ENCODE measurements around the gene MAP1B.
A peak's percentile ranks its signal among the peaks of the same experiment; 100 is the strongest.

MAP1B gene

GRCh38 chr5:72199681-72200080 lies 92.4 kb downstream of the MAP1B start:
- peaks cover 48% of the 10 kb centered on the region for H3K79me1 ChIP-seq (replicated peaks; ENCODE audit: low read length, poor library complexity, severe bottlenecking)
- no peak overlapping the region for H3K4me2 ChIP-seq (ENCODE audit: low read length, poor library complexity, severe bottlenecking)
- H3K36me3 ChIP-seq (ENCODE audit: control insufficient read depth in 1 of 2, insufficient read depth in 2 of 2, low read depth in 1 of 2, low read length in 2 of 2), result peaks cover 57 to 99% of the 10 kb centered on the region in 2 experiments
- no peaks in the 10 kb centered on the region for H3K27me3 ChIP-seq (ENCODE audit: control insufficient read depth in 1 of 2, insufficient read depth in 1 of 2, low read length in 2 of 2)
- H3K27ac ChIP-seq (ENCODE audit: low read length, poor library complexity, severe bottlenecking), result no peak overlapping the region
- H3K4ac ChIP-seq (ENCODE audit: low read depth in 1 of 2, low read length in 2 of 2), result no peak overlapping the region
- no peak overlapping the region for H2AFZ ChIP-seq (ENCODE audit: low read depth, low read length)
- no peak overlapping the region for H2BK5ac ChIP-seq (ENCODE audit: low read depth, low read length, poor library complexity, severe bottlenecking)
- H3K14ac ChIP-seq (ENCODE audit: low read length in 2 of 2), result no peak overlapping the region
- no peak overlapping the region for H3K9ac ChIP-seq (ENCODE audit: low read length)
- no peak overlapping the region for H2AK5ac ChIP-seq (ENCODE audit: low read length, severe bottlenecking)
- no peak overlapping the region for H3K4me3 ChIP-seq (ENCODE audit: insufficient read depth in 1 of 2, low read depth in 1 of 2, low read length in 2 of 2)
- no peak overlapping the region for H4K91ac ChIP-seq (ENCODE audit: low read length)
- H3K4me1 ChIP-seq (ENCODE audit: control insufficient read depth, insufficient read depth, low read depth, low read length), result no peaks in the 10 kb centered on the region
- no peak for DNase-seq
- WGBS, result 98% methylated on average over 15 of the region's 15 CpGs
- no peak overlapping the region for H3K23ac ChIP-seq (ENCODE audit: low read length in 2 of 2)
- no peak overlapping the region for H2BK12ac ChIP-seq (ENCODE audit: low read length in 2 of 2)
- H4K8ac ChIP-seq (ENCODE audit: low read length), result no peak overlapping the region
- H2BK15ac ChIP-seq (ENCODE audit: low read depth, poor library complexity, severe bottlenecking), result no peak overlapping the region
- no peak overlapping the region for H2BK120ac ChIP-seq (ENCODE audit: low read depth, low read length)
- no peak overlapping the region for H3K18ac ChIP-seq (ENCODE audit: low read depth in 1 of 2, low read length in 2 of 2)
- H3K9me3 ChIP-seq (ENCODE audit: control insufficient read depth, low read length), result no peaks in the 10 kb centered on the region

GRCh38 chr5:72202331-72202825 lies 95.1 kb downstream of the MAP1B start:
- H3K9me3 ChIP-seq (ENCODE audit: control insufficient read depth, low read length), result no peaks in the 10 kb centered on the region
- no peak overlapping the region for H2BK15ac ChIP-seq (ENCODE audit: low read depth, poor library complexity, severe bottlenecking)
- no peak overlapping the region for H2AFZ ChIP-seq (ENCODE audit: low read depth, low read length)
- DNase-seq, result no peak
- H4K8ac ChIP-seq (ENCODE audit: low read length), result no peak overlapping the region
- no peak overlapping the region for H3K18ac ChIP-seq (ENCODE audit: low read depth in 1 of 2, low read length in 2 of 2)
- H3K23ac ChIP-seq (ENCODE audit: low read length in 2 of 2), result no peak overlapping the region
- H2AK5ac ChIP-seq (ENCODE audit: low read length, severe bottlenecking), result no peak overlapping the region
- H3K9ac ChIP-seq (ENCODE audit: low read length), result no peak overlapping the region
- no peak overlapping the region for H2BK120ac ChIP-seq (ENCODE audit: low read depth, low read length)
- no peak overlapping the region for H2BK5ac ChIP-seq (ENCODE audit: low read depth, low read length, poor library complexity, severe bottlenecking)
- no peak overlapping the region for H3K14ac ChIP-seq (ENCODE audit: low read length in 2 of 2)
- no peak overlapping the region for H3K27ac ChIP-seq (ENCODE audit: low read length, poor library complexity, severe bottlenecking)
- peaks cover 40 to 99% of the 10 kb centered on the region in 2 experiments for H3K36me3 ChIP-seq (ENCODE audit: control insufficient read depth in 1 of 2, insufficient read depth in 2 of 2, low read depth in 1 of 2, low read length in 2 of 2)
- no peak overlapping the region for H3K4me3 ChIP-seq (ENCODE audit: insufficient read depth in 1 of 2, low read depth in 1 of 2, low read length in 2 of 2)
- H3K27me3 ChIP-seq (ENCODE audit: control insufficient read depth in 1 of 2, insufficient read depth in 1 of 2, low read length in 2 of 2), result no peaks in the 10 kb centered on the region
- no peak overlapping the region for H2BK12ac ChIP-seq (ENCODE audit: low read length in 2 of 2)
- peaks cover 35% of the 10 kb centered on the region for H3K79me1 ChIP-seq (replicated peaks; ENCODE audit: low read length, poor library complexity, severe bottlenecking)
- no peak overlapping the region for H4K91ac ChIP-seq (ENCODE audit: low read length)
- H3K4ac ChIP-seq (ENCODE audit: low read depth in 1 of 2, low read length in 2 of 2), result no peak overlapping the region
- H3K4me2 ChIP-seq (ENCODE audit: low read length, poor library complexity, severe bottlenecking), result no peak overlapping the region
- H3K4me1 ChIP-seq (ENCODE audit: control insufficient read depth, insufficient read depth, low read depth, low read length), result no peaks in the 10 kb centered on the region
- WGBS, result 100% methylated on average over 1 of the region's 3 CpGs

GRCh38 chr5:72203251-72203845 lies 96.1 kb downstream of the MAP1B start:
- H3K4me3 ChIP-seq (ENCODE audit: insufficient read depth in 1 of 2, low read depth in 1 of 2, low read length in 2 of 2), result no peak overlapping the region
- no peak overlapping the region for H2BK5ac ChIP-seq (ENCODE audit: low read depth, low read length, poor library complexity, severe bottlenecking)
- H2BK12ac ChIP-seq (ENCODE audit: low read length in 2 of 2), result no peak overlapping the region
- peaks cover 28% of the 10 kb centered on the region for H3K79me1 ChIP-seq (replicated peaks; ENCODE audit: low read length, poor library complexity, severe bottlenecking)
- no peak overlapping the region for H3K4ac ChIP-seq (ENCODE audit: low read depth in 1 of 2, low read length in 2 of 2)
- no peak overlapping the region for H3K14ac ChIP-seq (ENCODE audit: low read length in 2 of 2)
- peak overlapping the region; percentile 6 for H3K27ac ChIP-seq (ENCODE audit: low read length, poor library complexity, severe bottlenecking)
- WGBS, result 85% methylated on average over 8 of the region's 8 CpGs
- H3K4me1 ChIP-seq (ENCODE audit: control insufficient read depth, insufficient read depth, low read depth, low read length), result no peaks in the 10 kb centered on the region
- no peak overlapping the region for H2AK5ac ChIP-seq (ENCODE audit: low read length, severe bottlenecking)
- H3K18ac ChIP-seq (ENCODE audit: low read depth in 1 of 2, low read length in 2 of 2), result no peak overlapping the region
- no peak overlapping the region for H2AFZ ChIP-seq (ENCODE audit: low read depth, low read length)
- H3K36me3 ChIP-seq (ENCODE audit: control insufficient read depth in 1 of 2, insufficient read depth in 2 of 2, low read depth in 1 of 2, low read length in 2 of 2), result peaks cover 33 to 99% of the 10 kb centered on the region in 2 experiments
- no peak overlapping the region for H4K8ac ChIP-seq (ENCODE audit: low read length)
- DNase-seq, result peak; percentile 51
- H3K23ac ChIP-seq (ENCODE audit: low read length in 2 of 2), result no peak overlapping the region
- no peaks in the 10 kb centered on the region for H3K9me3 ChIP-seq (ENCODE audit: control insufficient read depth, low read length)
- H3K27me3 ChIP-seq (ENCODE audit: control insufficient read depth in 1 of 2, insufficient read depth in 1 of 2, low read length in 2 of 2), result no peaks in the 10 kb centered on the region
- no peak overlapping the region for H4K91ac ChIP-seq (ENCODE audit: low read length)
- H3K4me2 ChIP-seq (ENCODE audit: low read length, poor library complexity, severe bottlenecking), result no peak overlapping the region
- no peak overlapping the region for H2BK15ac ChIP-seq (ENCODE audit: low read depth, poor library complexity, severe bottlenecking)
- H3K9ac ChIP-seq (ENCODE audit: low read length), result no peak overlapping the region
- no peak overlapping the region for H2BK120ac ChIP-seq (ENCODE audit: low read depth, low read length)

GRCh38 chr5:72204946-72205345 lies 97.7 kb downstream of the MAP1B start:
- no peak overlapping the region for H3K23ac ChIP-seq (ENCODE audit: low read length in 2 of 2)
- peak; percentile 28 for DNase-seq
- no peak overlapping the region for H2BK5ac ChIP-seq (ENCODE audit: low read depth, low read length, poor library complexity, severe bottlenecking)
- H2BK15ac ChIP-seq (ENCODE audit: low read depth, poor library complexity, severe bottlenecking), result no peak overlapping the region
- H3K79me1 ChIP-seq (replicated peaks; ENCODE audit: low read length, poor library complexity, severe bottlenecking), result peaks cover 13% of the 10 kb centered on the region
- H4K8ac ChIP-seq (ENCODE audit: low read length), result no peak overlapping the region
- H4K91ac ChIP-seq (ENCODE audit: low read length), result no peak overlapping the region
- H3K4me3 ChIP-seq (ENCODE audit: insufficient read depth in 1 of 2, low read depth in 1 of 2, low read length in 2 of 2), result no peak overlapping the region
- H2AK5ac ChIP-seq (ENCODE audit: low read length, severe bottlenecking), result no peak overlapping the region
- WGBS, result 100% methylated on average over 1 of the region's 1 CpG
- H3K27me3 ChIP-seq (ENCODE audit: control insufficient read depth in 1 of 2, insufficient read depth in 1 of 2, low read length in 2 of 2), result no peaks in the 10 kb centered on the region
- H3K4me1 ChIP-seq (ENCODE audit: control insufficient read depth, insufficient read depth, low read depth, low read length), result peaks cover 5% of the 10 kb centered on the region
- peaks cover 19 to 95% of the 10 kb centered on the region in 2 experiments for H3K36me3 ChIP-seq (ENCODE audit: control insufficient read depth in 1 of 2, insufficient read depth in 2 of 2, low read depth in 1 of 2, low read length in 2 of 2)
- H2BK12ac ChIP-seq (ENCODE audit: low read length in 2 of 2), result no peak overlapping the region
- peak overlapping the region; percentile 53 for H3K27ac ChIP-seq (ENCODE audit: low read length, poor library complexity, severe bottlenecking)
- no peak overlapping the region for H3K4ac ChIP-seq (ENCODE audit: low read depth in 1 of 2, low read length in 2 of 2)
- H2BK120ac ChIP-seq (ENCODE audit: low read depth, low read length), result no peak overlapping the region
- no peaks in the 10 kb centered on the region for H3K9me3 ChIP-seq (ENCODE audit: control insufficient read depth, low read length)
- H3K14ac ChIP-seq (ENCODE audit: low read length in 2 of 2), result no peak overlapping the region
- H3K9ac ChIP-seq (ENCODE audit: low read length), result no peak overlapping the region
- no peak overlapping the region for H3K18ac ChIP-seq (ENCODE audit: low read depth in 1 of 2, low read length in 2 of 2)
- no peak overlapping the region for H3K4me2 ChIP-seq (ENCODE audit: low read length, poor library complexity, severe bottlenecking)
- H2AFZ ChIP-seq (ENCODE audit: low read depth, low read length), result no peak overlapping the region

All from mesenchymal stem cell (in vitro differentiated cells and primary cell).